Measurements from ENCODE around the gene ECM2.

- TF ChIP-seq CTCF (IDR thresholded peaks at IDR 0.05; ENCODE audit: insufficient read depth, low read depth, low read length) (no peak), EZH2 (IDR thresholded peaks at IDR 0.05; ENCODE audit: insufficient read depth, low read length) (no peak)
Observed at GRCh38 chr9:92478783-92479182, 57.0 kb downstream of the ECM2 start.
